HEK293 (cell line): ENCODE data around the gene SLC26A11.
A peak's percentile ranks its signal among the peaks of the same experiment; 100 is the strongest.

ENCODE experiments used
- GLI4 ChIP-seq: fragments of 450-650 bp; formaldehyde crosslinking; IDR thresholded peaks from 2 replicates; pipeline ENCODE4 v1.5.1; 2016; ENCODE audit warnings: missing biosample characterization, missing genetic modification characterization
- GLIS1 ChIP-seq: fragments of 450-650 bp; formaldehyde crosslinking; IDR thresholded peaks from 2 replicates; pipeline ENCODE4 v1.5.1; 2016; ENCODE audit warnings: missing biosample characterization, missing genetic modification characterization
- KLF1 ChIP-seq: fragments of 450-650 bp; formaldehyde crosslinking; IDR thresholded peaks from 2 replicates; pipeline ENCODE4 v1.5.1; 2016; ENCODE audit warnings: missing biosample characterization, missing genetic modification characterization
- KLF9 ChIP-seq: fragments of 450-650 bp; formaldehyde crosslinking; IDR thresholded peaks from 2 replicates; pipeline ENCODE4 v1.5.1; 2016; ENCODE audit warnings: missing biosample characterization, missing genetic modification characterization, low read depth
- MZF1 ChIP-seq: fragments of 450-650 bp; formaldehyde crosslinking; IDR thresholded peaks from 2 replicates; pipeline ENCODE4 v1.5.1; 2017; ENCODE audit warnings: missing biosample characterization, missing genetic modification characterization, borderline replicate concordance
- ZBTB1 ChIP-seq: fragments of 450-650 bp; formaldehyde crosslinking; IDR thresholded peaks from 2 replicates; pipeline ENCODE4 v1.5.1; 2016; ENCODE audit warnings: missing biosample characterization, missing genetic modification characterization
- ZBTB17 ChIP-seq: fragments of 450-650 bp; formaldehyde crosslinking; IDR thresholded peaks from 2 replicates; pipeline ENCODE4 v1.5.1; 2016; ENCODE audit warnings: missing biosample characterization, missing genetic modification characterization
- ZBTB20 ChIP-seq: fragments of 450-650 bp; formaldehyde crosslinking; IDR thresholded peaks from 2 replicates; pipeline ENCODE4 v1.5.1; 2016; ENCODE audit warnings: missing biosample characterization, missing genetic modification characterization
- ZBTB7A ChIP-seq: fragments of 450-650 bp; formaldehyde crosslinking; IDR thresholded peaks from 2 replicates; pipeline ENCODE4 v1.5.1; 2016; ENCODE audit warnings: low read depth, missing biosample characterization, missing genetic modification characterization
- ZNF214 ChIP-seq: fragments of 450-650 bp; formaldehyde crosslinking; IDR thresholded peaks from 2 replicates; pipeline ENCODE4 v1.5.1; 2017; ENCODE audit warnings: missing biosample characterization, mild to moderate bottlenecking, missing genetic modification characterization, borderline replicate concordance
- ZNF248 ChIP-seq: fragments of 450-650 bp; formaldehyde crosslinking; IDR thresholded peaks from 2 replicates; pipeline ENCODE4 v1.5.1; 2017; ENCODE audit warnings: missing biosample characterization, missing genetic modification characterization
- ZNF302 ChIP-seq: fragments of 450-650 bp; formaldehyde crosslinking; IDR thresholded peaks from 2 replicates; pipeline ENCODE4 v1.5.1; 2016; ENCODE audit warnings: missing biosample characterization, missing genetic modification characterization, low read depth
- ZNF394 ChIP-seq: fragments of 450-650 bp; formaldehyde crosslinking; IDR thresholded peaks from 2 replicates; pipeline ENCODE4 v1.5.1; 2016; ENCODE audit warnings: missing biosample characterization, missing genetic modification characterization, mild to moderate bottlenecking, moderate library complexity, borderline replicate concordance
- ZNF404 ChIP-seq: fragments of 450-650 bp; formaldehyde crosslinking; IDR thresholded peaks from 2 replicates; pipeline ENCODE4 v1.5.1; 2017; ENCODE audit warnings: missing biosample characterization, missing genetic modification characterization
- ZNF416 ChIP-seq: fragments of 450-650 bp; formaldehyde crosslinking; IDR thresholded peaks from 2 replicates; pipeline ENCODE4 v1.5.1; 2016; ENCODE audit warnings: missing biosample characterization, missing genetic modification characterization
- ZNF501 ChIP-seq: fragments of 450-650 bp; formaldehyde crosslinking; IDR thresholded peaks from 2 replicates; pipeline ENCODE4 v1.5.1; 2016; ENCODE audit warnings: missing biosample characterization, missing genetic modification characterization
- ZNF510 ChIP-seq: fragments of 450-650 bp; formaldehyde crosslinking; IDR thresholded peaks from 2 replicates; pipeline ENCODE4 v1.5.1; 2018; ENCODE audit warnings: mild to moderate bottlenecking, missing genetic modification characterization, missing biosample characterization; ENCODE audit not compliant: insufficient replicate concordance
- ZNF521 ChIP-seq: fragments of 450-650 bp; formaldehyde crosslinking; IDR thresholded peaks from 2 replicates; pipeline ENCODE4 v1.5.1; 2017; ENCODE audit warnings: missing biosample characterization, mild to moderate bottlenecking, missing genetic modification characterization
- ZNF561 ChIP-seq: fragments of 450-650 bp; IDR thresholded peaks from 2 replicates; pipeline ENCODE4 v1.5.1; 2018; ENCODE audit warnings: missing biosample characterization, missing genetic modification characterization, borderline replicate concordance
- ZNF660 ChIP-seq: fragments of 450-650 bp; IDR thresholded peaks from 2 replicates; pipeline ENCODE4 v1.5.1; 2018; ENCODE audit warnings: missing biosample characterization, mild to moderate bottlenecking, missing genetic modification characterization
- ZNF791 ChIP-seq: fragments of 450-650 bp; formaldehyde crosslinking; IDR thresholded peaks from 2 replicates; pipeline ENCODE4 v1.5.1; 2016; ENCODE audit warnings: missing biosample characterization, missing genetic modification characterization
- TF ChIP-seq, protein P1 (sequence below): fragments of 450-650 bp; formaldehyde crosslinking; IDR thresholded peaks from 2 replicates; pipeline ENCODE4 v1.5.1; 2016; ENCODE audit warnings: missing biosample characterization, missing genetic modification characterization
- TF ChIP-seq, protein P2 (sequence below): fragments of 450-650 bp; formaldehyde crosslinking; IDR thresholded peaks from 2 replicates; pipeline ENCODE4 v1.5.1; 2016; ENCODE audit warnings: missing biosample characterization, missing genetic modification characterization
- TF ChIP-seq, protein P3 (sequence below): fragments of 450-650 bp; formaldehyde crosslinking; IDR thresholded peaks from 2 replicates; pipeline ENCODE4 v1.5.1; 2017; ENCODE audit warnings: missing biosample characterization, mild to moderate bottlenecking, missing genetic modification characterization, moderate library complexity
- TF ChIP-seq, protein P4 (sequence below): fragments of 450-650 bp; formaldehyde crosslinking; IDR thresholded peaks from 2 replicates; pipeline ENCODE4 v1.5.1; 2016; ENCODE audit warnings: missing biosample characterization, missing genetic modification characterization
- TF ChIP-seq, protein P5 (sequence below): fragments of 450-650 bp; formaldehyde crosslinking; IDR thresholded peaks from 2 replicates; pipeline ENCODE4 v1.5.1; 2016; ENCODE audit warnings: missing biosample characterization, missing genetic modification characterization
- TF ChIP-seq, protein P6 (sequence below): fragments of 450-650 bp; formaldehyde crosslinking; optimal IDR thresholded peaks from 2 replicates; pipeline ENCODE3; 2016; ENCODE audit warnings: missing biosample characterization, mild to moderate bottlenecking, missing genetic modification characterization
- TF ChIP-seq, protein P7 (sequence below): fragments of 450-650 bp; formaldehyde crosslinking; IDR thresholded peaks from 2 replicates; pipeline ENCODE4 v1.5.1; 2016; ENCODE audit warnings: missing biosample characterization, missing genetic modification characterization, borderline replicate concordance

SLC26A11 gene

DNA sequence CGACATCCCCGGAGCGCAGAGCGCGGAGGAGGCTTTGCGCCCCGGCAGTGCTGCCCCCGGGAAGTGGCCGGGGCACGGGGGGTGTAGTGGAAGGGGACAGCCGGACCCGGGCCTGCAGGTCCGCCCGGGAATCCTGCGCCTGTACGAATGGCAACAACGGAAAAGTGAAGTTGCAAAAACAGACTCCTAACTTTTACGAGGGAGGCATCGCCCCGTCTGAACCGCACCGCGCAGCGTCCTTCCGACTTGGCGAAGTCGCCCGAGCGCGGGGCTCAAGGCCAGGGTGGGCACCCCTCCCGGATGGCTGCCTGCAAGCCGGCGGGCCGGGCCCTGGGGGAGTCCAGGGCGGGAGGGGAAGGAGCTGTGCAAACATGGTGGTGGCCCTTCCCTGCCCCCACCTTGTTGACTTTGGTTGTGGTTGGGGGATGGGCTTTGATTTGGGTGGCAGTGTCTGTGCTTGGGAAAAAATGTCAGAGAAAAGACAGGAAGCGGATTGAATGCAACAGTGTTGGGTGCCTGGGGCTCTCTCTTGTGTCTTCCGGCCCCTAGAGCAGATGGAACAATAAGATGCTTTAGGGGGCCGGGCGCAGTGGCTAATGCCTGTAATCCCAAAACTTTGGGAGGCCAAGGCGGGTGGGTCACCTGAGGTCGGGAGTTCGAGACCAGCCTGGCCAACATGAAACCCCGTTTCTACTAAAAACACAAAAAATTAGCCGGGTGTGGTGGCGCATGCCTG lies 41.1 kb downstream of the SLC26A11 start (continued):
- no peak for TF ChIP-seq ZNF302
- no peak for TF ChIP-seq ZNF660 (tag by site-specific recombination)
- TF ChIP-seq, protein P1, sequence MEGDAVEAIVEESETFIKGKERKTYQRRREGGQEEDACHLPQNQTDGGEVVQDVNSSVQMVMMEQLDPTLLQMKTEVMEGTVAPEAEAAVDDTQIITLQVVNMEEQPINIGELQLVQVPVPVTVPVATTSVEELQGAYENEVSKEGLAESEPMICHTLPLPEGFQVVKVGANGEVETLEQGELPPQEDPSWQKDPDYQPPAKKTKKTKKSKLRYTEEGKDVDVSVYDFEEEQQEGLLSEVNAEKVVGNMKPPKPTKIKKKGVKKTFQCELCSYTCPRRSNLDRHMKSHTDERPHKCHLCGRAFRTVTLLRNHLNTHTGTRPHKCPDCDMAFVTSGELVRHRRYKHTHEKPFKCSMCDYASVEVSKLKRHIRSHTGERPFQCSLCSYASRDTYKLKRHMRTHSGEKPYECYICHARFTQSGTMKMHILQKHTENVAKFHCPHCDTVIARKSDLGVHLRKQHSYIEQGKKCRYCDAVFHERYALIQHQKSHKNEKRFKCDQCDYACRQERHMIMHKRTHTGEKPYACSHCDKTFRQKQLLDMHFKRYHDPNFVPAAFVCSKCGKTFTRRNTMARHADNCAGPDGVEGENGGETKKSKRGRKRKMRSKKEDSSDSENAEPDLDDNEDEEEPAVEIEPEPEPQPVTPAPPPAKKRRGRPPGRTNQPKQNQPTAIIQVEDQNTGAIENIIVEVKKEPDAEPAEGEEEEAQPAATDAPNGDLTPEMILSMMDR (tag by site-specific recombination): 0 out of 2 replicates have a peak, but pooled peaks have one; percentile 7
- TF ChIP-seq ZNF404: no peak
- no peak for TF ChIP-seq ZBTB1 (tag by site-specific recombination)
- 0 out of 2 replicates have a peak, but pooled peaks have one; percentile 18 for TF ChIP-seq ZBTB17 (tag by site-specific recombination)
- TF ChIP-seq ZNF248 (tag by site-specific recombination): no peak
- TF ChIP-seq ZNF791 (tag by site-specific recombination): no peak
- no peak for TF ChIP-seq GLI4 (tag by site-specific recombination)
- peak; percentile 94 for TF ChIP-seq ZBTB20 (tag by site-specific recombination)
- TF ChIP-seq, protein P2, sequence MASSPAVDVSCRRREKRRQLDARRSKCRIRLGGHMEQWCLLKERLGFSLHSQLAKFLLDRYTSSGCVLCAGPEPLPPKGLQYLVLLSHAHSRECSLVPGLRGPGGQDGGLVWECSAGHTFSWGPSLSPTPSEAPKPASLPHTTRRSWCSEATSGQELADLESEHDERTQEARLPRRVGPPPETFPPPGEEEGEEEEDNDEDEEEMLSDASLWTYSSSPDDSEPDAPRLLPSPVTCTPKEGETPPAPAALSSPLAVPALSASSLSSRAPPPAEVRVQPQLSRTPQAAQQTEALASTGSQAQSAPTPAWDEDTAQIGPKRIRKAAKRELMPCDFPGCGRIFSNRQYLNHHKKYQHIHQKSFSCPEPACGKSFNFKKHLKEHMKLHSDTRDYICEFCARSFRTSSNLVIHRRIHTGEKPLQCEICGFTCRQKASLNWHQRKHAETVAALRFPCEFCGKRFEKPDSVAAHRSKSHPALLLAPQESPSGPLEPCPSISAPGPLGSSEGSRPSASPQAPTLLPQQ: peak; percentile 39; the same call in 1 of the 2 replicates
- 0 out of 2 replicates have a peak, but pooled peaks have one; percentile 9 for TF ChIP-seq KLF9 (tag by site-specific recombination)
- no peak for TF ChIP-seq ZNF214 (tag by site-specific recombination)
- TF ChIP-seq, protein P3, sequence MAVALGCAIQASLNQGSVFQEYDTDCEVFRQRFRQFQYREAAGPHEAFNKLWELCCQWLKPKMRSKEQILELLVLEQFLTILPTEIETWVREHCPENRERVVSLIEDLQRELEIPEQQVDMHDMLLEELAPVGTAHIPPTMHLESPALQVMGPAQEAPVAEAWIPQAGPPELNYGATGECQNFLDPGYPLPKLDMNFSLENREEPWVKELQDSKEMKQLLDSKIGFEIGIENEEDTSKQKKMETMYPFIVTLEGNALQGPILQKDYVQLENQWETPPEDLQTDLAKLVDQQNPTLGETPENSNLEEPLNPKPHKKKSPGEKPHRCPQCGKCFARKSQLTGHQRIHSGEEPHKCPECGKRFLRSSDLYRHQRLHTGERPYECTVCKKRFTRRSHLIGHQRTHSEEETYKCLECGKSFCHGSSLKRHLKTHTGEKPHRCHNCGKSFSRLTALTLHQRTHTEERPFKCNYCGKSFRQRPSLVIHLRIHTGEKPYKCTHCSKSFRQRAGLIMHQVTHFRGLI (tag by site-specific recombination): no peak
- TF ChIP-seq, protein P4, sequence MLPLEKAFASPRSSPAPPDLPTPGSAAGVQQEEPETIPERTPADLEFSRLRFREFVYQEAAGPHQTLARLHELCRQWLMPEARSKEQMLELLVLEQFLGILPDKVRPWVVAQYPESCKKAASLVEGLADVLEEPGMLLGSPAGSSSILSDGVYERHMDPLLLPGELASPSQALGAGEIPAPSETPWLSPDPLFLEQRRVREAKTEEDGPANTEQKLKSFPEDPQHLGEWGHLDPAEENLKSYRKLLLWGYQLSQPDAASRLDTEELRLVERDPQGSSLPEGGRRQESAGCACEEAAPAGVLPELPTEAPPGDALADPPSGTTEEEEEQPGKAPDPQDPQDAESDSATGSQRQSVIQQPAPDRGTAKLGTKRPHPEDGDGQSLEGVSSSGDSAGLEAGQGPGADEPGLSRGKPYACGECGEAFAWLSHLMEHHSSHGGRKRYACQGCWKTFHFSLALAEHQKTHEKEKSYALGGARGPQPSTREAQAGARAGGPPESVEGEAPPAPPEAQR (tag by site-specific recombination): no peak
- TF ChIP-seq ZNF521 (tag by site-specific recombination): no peak
- TF ChIP-seq GLIS1 (tag by site-specific recombination): peak; percentile 88
- no peak for TF ChIP-seq ZNF394
- no peak for TF ChIP-seq ZNF510
- 0 out of 2 replicates have a peak, but pooled peaks have one; percentile 50 for TF ChIP-seq KLF1 (tag by site-specific recombination)
- TF ChIP-seq ZNF416 (tag by site-specific recombination): no peak
- TF ChIP-seq MZF1: no peak
- 0 out of 2 replicates have a peak, but pooled peaks have one; percentile 35 for TF ChIP-seq ZNF501 (tag by site-specific recombination)
- TF ChIP-seq, protein P5, sequence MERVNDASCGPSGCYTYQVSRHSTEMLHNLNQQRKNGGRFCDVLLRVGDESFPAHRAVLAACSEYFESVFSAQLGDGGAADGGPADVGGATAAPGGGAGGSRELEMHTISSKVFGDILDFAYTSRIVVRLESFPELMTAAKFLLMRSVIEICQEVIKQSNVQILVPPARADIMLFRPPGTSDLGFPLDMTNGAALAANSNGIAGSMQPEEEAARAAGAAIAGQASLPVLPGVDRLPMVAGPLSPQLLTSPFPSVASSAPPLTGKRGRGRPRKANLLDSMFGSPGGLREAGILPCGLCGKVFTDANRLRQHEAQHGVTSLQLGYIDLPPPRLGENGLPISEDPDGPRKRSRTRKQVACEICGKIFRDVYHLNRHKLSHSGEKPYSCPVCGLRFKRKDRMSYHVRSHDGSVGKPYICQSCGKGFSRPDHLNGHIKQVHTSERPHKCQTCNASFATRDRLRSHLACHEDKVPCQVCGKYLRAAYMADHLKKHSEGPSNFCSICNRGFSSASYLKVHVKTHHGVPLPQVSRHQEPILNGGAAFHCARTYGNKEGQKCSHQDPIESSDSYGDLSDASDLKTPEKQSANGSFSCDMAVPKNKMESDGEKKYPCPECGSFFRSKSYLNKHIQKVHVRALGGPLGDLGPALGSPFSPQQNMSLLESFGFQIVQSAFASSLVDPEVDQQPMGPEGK: peak; percentile 89; the same call in 1 of the 2 replicates
- TF ChIP-seq, protein P6, sequence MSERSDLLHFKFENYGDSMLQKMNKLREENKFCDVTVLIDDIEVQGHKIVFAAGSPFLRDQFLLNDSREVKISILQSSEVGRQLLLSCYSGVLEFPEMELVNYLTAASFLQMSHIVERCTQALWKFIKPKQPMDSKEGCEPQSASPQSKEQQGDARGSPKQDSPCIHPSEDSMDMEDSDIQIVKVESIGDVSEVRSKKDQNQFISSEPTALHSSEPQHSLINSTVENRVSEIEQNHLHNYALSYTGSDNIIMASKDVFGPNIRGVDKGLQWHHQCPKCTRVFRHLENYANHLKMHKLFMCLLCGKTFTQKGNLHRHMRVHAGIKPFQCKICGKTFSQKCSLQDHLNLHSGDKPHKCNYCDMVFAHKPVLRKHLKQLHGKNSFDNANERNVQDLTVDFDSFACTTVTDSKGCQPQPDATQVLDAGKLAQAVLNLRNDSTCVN (tag by site-specific recombination): peak; percentile 49
- TF ChIP-seq ZNF561 (tag by site-specific recombination): peak; percentile 48
- TF ChIP-seq ZBTB7A (tag by site-specific recombination): no peak
- TF ChIP-seq, protein P7, sequence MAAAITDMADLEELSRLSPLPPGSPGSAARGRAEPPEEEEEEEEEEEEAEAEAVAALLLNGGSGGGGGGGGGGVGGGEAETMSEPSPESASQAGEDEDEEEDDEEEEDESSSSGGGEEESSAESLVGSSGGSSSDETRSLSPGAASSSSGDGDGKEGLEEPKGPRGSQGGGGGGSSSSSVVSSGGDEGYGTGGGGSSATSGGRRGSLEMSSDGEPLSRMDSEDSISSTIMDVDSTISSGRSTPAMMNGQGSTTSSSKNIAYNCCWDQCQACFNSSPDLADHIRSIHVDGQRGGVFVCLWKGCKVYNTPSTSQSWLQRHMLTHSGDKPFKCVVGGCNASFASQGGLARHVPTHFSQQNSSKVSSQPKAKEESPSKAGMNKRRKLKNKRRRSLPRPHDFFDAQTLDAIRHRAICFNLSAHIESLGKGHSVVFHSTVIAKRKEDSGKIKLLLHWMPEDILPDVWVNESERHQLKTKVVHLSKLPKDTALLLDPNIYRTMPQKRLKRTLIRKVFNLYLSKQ (tag by site-specific recombination): no peak
